Amygdala (tissue), 56 donors: Measurements from ENCODE around the gene CD226.
A peak's percentile ranks its signal among the peaks of the same experiment; 100 is the strongest.
"Not testable (repeated sequence)": the region's sequence is repeated elsewhere in the genome, so short reads cannot be mapped to it uniquely, and the experiment has no call there.

Source experiments
- DNase-seq, 56 donors: peaks; one replicate each; lab custom pipeline; 2025; lab: John Stamatoyannopoulos, UW

CD226 gene

DNA sequence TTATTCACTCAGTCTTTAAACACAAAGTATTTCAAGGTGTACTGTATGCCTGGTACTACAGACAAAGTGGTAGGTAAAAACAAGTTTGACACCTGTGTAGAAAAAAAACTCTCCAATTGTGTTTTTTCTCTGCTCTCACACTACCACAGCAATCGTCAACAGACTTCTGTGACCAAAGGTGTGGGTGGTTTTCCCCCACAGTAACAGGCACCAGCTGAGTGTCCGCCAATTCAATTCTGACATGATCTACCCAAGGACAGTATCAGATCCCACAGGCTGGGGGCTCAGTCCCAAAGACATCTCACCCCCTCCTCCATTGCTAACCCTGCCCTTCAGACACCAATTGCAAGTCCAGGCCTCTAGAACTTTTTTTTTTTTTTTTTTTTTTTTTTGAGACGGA lies 71.2 kb downstream of the CD226 start:
- DNase-seq, result no peak

DNA sequence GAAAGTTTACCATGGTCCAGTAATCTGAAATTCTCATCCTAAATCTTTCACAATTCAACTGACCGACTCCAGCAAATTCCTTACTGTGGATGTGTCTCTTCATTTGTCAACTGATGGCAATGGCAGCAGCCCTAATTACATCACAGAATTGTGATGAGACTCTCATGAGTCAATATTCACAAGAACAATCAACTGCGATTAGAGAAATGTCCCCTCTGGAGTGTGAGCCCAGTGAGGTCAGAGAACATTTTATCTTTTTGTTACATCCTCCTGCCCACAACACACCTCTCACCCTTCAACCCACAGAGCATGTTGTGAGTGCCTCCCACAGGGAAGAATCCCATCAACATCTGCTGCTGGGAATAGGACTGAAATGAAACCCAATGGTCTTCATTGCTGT lies 73.6 kb downstream of the CD226 start:
- no peak for DNase-seq

DNA sequence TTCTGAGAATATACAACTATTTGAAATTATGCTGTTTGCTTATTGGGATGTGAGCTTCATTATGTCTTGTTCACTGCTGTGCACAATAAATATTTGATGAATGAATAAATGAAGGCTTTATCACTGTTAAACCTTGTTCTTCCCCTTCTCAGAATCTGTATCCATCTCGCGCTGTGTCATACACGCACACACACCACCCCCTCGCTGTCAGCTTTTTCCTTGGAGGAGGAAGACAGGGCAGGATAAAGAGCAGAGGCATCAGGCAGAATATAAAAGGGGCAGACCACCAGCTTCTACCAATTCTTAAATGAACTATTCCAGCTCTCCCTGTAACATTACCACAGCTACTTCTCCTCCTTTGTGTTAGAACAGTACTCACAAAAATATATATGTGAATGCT lies 75.0 kb downstream of the CD226 start:
- DNase-seq, result no peak

DNA sequence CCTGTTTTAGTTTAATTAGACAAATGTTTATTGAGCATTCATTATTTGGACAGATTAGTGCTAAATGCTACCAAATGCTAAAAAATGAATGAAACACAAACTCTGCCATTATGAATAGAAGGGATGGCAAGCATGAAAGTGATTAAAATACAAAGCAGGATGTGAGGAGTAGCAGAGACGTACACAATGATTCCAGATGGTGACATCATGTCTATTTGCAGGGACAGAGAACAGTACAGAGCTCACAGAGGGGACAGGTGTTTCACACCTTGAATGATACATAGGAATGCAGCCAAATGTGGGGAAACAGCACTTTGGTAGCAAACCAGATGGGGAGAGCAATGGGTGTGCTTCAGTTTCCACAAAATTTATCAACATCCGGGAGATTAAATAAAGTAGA lies 76.3 kb downstream of the CD226 start:
- no peak for DNase-seq

DNA sequence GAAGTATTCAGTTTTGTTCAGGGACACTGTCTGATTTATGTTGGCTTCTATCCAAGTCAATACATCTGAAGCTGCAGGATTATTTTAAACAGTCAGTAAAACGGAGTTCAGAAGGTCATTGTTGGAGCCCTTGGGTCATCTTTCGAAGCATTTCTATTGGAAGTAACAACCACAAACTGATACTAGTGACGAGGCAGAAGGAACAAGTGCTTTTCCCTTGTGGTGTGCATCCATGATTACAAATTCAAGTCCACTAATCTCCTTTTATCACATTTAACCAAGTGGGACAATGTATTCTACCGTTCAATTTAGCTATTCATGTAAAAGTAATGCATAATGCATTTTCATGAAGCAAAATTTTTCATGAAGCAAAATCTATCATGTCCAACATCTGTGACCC lies 76.9 kb downstream of the CD226 start:
- no peak for DNase-seq

DNA sequence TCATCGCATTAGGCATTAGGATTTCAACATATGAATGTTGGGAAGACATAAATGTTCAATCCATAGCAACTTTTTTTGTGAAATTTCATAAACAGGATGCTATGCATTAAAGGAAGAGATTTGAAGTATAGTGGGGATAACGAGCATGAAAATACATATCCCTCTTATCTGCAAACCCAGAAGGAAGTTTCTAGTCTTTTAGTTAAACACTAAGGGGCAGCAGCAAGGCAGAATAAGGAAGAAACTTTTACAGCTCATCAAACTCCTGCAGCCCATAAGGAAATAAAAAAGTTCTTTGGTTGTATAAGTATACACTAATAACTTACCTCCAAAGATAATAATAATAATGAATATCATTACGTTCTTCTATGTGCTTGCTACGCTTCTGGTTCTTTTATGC lies 81.5 kb downstream of the CD226 start:
- DNase-seq, result no peak

DNA sequence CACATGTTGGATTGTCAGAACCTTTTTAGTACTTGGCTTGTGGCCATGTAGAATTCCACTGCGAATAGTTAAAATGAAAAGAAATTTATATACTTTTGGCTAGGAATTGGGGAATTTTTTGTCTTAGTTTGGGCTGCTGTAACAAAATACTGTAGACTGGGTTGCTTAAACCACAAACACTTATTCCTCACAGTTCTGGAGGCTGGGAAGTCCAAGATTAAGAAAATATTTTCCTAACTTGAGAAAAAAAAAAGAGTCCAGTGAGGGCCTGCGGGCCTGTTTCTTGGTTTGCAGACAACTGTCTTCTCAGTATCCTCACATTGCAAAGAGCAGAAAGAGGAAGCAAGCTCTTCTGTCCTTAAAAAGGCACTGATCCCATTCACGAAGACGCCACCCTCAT lies 81.9 kb downstream of the CD226 start:
- DNase-seq, result no peak

DNA sequence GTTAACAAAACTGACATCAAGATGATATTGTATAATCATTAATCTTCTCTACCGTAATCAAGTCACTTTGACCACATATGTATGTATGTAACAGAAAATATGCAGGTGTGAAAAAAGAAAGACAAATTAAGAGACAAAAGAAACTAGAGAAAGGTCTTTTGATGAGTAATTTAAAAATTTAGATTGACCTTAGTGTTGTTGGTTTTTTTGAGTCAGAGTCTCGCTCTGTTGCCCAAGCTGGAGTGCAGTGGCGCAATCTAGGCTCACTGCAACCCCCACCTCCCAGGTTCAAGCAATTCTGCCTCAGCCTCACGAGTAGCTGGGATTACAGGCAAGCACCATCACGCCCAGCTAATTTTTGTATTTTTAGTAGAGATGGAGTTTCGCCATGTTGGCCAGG lies 82.9 kb downstream of the CD226 start:
- DNase-seq, result not testable (repeated sequence)

DNA sequence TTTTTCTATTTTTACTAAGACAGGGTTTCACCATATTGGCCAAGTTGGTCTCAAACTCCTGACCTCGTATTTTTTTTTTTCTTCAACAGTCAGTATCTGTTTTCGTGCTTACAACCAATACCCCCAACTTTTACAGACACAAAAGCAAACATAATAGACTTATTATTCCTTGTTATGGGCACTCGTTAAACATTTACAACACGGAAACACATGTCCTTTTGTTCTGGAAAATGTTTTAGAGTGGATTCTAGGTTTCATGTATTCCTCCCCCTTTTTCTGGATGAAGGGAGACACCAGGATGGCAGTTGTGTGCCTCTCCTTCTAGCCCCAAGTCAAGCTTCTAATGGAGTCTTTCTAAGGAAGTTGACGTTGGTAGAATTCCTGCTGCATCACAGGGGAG lies 88.8 kb downstream of the CD226 start:
- no peak for DNase-seq

DNA sequence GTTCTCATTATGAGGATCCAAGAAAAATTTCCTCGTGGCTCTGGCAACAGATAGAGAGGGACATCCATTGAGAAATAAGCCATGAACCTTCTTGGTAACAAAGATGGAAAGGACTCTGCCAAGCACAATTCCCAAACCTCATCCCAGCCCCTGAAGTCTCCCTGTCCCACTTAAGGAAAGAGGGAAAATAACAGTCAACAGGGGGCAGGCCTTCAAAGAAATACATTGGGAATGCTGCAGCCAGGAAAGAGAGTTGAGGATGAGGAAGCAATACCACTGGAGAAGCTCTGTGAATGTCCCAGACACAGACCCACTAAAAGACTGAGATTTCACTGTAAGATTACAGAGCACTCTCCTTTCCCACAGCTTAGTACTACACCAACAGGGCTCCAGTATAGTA lies 93.2 kb downstream of the CD226 start:
- no peak for DNase-seq

DNA sequence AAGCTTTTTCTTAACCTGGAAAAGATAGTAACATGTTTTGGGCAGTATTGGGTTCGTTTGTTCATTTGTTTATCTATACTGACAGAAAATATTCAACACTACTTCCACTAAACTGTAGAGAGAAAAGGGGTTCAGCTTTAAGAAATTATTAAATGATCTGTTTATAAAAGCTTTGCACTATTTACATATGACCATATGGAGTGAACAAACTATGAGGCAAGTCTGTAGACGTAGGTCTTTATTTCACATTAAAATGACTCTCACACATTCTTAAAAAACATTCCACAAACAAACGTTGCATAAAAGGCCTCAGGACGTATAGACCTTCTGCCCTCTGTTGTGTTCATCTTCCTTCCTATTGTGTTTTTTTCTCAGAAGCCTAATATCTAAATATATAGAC lies 94.6 kb downstream of the CD226 start:
- no peak for DNase-seq

DNA sequence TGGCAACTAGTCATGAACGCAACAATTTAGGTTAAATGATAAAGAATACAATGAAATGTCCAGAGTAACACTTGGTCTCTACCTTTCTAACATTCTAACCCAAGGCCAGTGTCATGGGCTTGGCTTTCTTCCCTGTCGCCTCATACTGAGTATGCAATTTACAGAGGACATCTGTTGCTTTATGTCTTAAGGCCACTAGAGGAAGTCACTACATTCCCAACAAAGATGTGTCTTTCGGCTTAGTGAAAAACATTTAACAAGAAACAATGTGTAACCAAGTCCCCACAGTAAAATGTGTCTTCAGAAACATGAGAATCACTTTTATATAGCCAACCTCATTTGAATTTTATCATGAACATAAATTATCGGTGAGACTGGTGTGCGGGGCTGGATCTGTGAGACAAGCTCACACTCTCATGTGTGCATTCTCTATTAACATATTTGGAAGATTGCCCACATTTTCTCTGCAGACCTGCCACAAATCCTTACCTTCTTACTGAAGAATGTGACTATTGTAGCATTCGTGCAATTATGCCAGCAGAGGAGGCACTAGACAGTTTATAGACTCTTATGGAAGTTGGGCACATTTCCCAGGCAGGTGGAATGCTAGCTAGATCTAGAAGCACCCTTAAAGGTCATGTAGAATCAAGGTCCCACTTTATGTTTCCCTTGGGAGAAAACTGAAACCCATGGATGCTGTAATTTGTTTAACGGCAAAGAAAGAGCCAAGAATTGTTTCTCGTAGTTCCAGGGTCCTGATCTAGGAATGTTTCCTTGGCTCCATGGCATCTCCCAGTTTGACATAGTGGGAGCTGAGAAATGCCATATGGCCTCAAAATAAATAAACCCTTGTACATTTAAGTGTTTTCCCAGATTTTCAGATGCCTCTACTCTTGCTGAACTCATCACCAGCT lies 101.8 kb downstream of the CD226 start:
- no peak for DNase-seq

DNA sequence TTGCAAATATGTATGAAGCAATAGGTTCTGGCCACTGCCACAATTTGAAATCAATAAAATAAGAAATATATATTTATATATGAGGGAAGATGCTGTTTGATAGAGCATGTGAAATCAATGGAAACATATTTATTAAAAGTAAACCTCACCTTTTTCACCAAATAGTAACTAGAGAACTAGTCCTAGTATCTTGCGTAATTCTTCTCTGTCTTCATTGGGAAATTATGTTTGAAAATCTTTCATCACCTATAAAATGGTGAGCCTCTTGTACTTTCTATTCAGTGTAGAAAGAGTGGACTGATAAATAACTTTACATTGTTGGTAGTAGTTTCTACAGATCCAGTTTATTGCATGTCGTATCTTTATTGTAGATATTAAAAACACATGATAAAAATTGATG lies 103.0 kb downstream of the CD226 start:
- no peak for DNase-seq

DNA sequence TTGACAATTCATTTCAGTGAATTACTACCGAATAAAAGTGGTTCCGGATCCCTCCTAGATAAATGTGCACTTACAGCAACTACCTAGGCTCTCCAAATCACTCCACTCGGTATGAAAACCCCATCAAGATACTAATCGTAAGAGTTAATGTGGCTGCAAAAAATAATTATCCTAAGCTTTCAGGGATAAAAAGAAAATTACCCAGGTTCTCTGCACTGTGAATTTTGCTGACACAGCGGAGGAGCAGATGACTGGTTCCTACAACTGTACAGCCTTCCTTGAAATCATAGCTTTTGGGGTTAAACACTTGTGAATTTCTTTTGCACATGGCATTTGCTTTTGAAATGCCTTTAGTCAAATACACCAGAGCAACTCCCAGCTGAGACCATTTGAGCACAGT lies 104.7 kb downstream of the CD226 start:
- DNase-seq, result no peak

DNA sequence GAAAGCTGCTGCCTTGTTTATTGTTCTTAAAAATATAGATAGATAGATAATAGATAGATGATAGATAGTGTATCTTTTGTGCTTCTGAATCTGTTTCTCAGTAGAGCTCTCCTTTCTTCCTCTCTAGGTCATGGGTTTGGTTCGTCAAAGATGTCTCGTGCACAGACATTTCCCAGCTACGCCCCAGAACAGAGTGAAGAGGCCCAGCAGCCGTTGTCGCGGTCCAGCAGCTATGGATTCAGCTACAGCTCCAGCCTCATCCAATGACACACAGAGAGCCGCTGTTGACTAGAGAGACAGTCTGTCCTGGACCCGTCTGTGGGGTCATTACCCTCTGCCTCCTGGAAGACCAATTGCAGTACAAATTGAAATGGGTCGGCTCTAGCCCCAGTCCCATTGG lies 106.6 kb downstream of the CD226 start:
- no peak for DNase-seq

DNA sequence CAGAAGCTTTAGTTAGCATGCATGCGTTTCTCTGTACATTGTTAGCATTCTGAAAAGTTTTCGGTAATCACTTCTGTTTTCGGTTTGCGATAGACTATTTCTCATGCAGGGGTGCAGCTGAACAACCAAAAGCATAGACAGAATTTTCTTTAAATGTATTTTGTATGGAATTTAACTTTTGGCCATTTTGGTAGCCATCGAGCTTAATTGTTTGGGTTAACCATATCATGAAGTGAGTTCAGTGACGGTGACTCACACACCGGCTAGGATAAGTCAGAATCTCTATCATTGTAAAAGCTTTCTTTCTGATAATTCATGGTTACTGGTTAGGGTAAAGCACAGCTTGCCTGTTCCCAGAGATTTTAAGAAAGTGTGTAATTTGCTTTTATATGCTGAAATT lies 107.2 kb downstream of the CD226 start:
- no peak for DNase-seq

DNA sequence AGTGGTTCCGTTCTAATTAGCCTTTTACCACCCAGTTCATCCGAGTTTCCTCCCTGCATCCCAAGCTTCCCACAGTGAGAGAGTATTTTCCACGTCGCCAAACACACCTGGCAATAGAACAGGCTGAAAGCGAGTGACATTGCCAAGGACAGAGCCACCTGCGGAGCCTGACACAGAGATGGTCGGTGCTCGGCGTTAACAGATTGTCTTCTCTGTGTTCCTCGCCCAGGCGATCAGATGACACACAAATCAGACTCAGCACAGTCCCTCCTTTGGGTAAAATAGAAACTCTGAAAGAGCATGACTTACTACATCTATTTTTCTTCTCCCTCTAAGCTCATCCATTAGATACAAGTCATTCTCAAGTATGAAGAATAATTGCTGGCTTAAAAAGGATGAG lies 107.7 kb downstream of the CD226 start:
- DNase-seq, result no peak

DNA sequence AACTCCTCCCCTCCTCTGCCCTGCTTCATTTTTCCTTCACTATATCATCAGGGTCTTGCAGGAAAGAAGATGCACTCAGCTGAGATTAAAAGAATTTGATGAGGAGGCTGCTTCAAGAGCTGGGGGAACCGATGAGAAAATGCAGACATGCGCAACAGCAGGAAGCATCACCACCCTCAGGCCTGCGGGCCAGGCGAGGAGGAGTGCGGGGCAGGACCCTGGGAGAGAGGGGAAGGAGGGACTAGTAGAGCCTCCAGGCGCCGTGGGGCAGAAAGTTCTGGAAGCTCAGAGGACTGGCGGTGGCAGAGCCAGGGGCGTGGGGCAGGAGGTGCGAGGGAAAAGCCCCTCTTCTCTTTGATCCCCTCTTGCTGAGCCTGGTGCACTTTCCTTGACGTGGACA lies 108.2 kb downstream of the CD226 start:
- DNase-seq, result peak in 1 of 56 donors; percentile 3

DNA sequence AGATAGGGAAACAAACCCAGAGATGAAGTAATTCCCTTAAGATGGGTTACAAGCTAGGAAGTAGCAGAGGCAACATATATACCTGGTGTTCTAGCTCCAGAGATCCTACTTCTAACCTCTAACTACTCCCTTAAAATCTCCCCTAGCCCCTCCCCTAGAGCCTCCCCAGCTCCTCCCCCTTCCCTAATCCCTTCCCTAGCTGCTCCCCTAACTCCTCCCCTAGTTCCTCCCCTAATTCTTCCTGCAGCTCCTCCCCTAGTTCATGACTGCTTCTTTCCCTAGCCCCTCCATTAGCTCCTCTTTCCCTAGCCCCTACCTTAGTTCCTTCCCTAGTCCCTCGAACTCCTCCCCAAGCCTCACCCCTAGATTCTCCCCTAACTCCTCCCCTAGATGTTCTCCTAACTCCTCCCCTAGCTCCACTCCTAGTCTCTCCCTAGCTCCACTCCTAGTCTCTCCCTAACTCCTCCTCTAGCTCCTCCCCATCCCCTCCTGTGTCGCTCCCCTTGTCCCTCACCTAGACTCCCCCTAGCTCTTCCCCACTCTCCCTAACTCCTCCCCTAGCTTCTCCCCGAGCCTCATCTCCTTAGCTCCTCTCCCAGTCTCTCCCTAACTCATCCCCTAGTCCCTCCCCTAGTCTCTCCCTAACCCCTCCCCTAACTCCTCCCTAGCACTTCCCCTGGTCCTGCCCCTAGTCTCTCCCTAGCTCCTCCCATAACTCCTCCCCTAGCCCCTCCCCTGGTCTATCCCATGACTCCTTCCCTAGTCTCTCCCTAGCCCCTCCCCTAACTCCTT lies 108.9 kb downstream of the CD226 start:
- DNase-seq, result peak in 2 of 56 donors; percentile 4 to 35

DNA sequence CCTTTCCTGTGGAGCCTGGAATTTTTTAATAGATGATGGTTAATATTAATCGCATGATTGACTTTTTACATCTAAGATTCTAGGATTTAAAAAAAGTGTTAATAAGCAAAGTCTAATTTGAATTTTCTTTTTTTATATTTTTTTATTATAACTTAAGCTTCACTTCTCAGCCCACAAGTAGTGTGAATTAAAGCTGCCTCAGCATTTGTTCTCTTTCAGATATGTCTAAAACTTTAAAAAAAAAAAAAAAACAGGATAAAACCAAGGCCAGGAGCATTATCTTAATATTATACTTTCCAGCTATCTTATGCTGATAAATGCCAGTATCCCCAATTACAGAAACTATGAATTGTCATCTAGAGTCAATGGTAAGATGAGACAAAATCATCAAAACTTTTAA lies 109.7 kb downstream of the CD226 start:
- DNase-seq, result no peak

DNA sequence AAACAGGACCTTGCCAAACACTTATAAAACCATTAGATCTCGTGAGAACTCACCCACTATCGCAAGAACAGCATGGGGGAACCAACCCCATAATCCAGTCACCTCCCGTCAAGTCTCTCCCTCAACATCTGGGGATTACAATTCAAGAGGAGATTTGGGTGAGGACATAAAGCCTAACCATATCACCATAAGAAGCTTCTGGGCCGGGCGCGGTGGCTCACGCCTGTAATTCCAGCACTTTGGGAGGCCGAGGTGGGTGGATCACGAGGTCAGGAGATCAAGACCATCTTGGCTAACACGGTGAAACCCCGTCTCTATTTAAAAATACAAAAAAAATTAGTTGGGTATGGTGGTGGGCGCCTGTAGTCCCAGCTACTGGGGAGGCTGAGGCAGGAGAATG lies 112.7 kb downstream of the CD226 start:
- DNase-seq, result not testable (repeated sequence)

DNA sequence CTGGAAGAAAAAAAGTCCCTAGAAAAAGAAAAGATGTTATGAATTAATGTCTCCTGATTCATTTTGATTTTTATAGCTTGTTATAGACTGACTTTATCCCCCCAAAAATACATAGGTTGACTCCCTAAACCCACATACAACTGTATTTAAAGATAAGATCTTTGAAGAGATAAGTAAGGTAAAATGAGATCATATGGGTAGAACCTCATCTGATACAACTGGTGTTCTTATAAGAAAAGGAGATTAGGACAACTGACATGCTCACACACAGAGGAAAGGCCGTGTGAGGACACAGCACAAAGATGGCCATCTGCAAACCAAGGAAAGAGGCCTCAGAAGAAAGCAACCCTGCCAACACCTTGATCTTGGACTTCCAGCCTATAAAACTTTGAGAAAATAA lies 117.5 kb downstream of the CD226 start:
- no peak for DNase-seq
